ENCODE measurements around the gene TMEM163.

The TMEM163 gene

DNA sequence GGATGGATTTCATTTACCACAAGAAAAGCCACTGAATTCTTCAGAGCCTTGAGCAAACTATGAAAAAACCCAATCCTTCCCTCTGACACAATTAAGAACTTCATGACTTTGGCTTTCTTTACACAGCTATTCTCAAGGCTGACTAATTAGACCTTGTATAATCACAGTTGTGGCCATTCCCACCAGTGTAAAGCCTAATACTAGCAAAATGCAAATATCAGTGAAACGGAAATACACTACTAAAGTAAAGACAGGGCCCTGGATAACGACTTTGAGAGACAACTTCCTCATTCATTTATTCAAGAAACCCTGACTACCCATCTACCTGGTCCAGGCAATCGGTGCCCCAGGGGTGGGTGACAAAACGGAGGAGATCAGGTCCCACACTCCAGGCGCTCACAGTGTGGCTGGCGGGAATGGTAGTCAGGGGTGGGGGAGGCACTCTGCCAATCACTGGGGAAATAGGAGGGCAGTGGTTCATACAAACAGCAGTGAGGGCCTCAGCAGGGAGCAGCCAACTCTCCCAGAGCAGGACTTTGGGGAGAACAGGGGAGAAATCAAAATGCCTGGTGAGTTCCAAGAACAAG, 28.1 kb downstream of the TMEM163 start:
- no peak for DNase-seq

DNA sequence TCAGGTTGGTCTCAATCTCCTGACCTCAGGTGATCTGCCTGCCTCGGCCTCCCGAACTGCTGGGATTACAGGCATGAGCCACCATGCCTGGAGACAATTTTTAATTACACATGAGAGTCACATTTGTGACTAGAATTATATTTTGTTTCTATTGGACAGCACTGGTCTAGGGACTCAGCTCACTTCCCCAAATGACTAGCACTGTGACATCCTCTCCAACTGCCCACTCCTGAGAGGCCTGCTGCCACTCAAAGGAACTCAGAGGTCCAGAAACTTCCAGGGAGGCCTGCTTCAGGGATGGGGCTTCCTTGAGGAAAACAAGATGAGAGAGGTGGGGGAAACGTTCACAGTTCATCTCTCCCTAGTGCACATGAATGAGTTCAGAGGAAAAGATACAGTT, 29.5 kb downstream of the TMEM163 start:
- no peak for DNase-seq

DNA sequence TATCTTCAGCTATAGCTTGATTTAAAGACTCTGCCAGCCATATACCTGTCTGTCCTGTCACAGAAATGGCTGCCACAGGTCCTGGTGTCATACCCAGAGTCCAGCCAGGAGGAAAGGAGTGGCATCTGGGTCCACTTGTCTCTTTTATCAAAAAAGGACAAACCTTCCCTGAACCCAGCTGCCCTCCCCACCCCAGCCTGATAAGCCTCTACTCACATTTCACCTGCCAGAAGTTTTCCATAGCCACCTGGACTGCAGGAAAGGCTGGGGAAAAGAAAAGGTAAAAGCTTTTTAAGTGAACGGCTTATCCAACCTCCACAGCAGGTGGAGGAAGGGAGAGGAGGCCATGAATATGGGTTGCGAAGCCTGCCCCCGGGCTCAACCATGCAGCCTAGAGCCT, 32.8 kb downstream of the TMEM163 start:
- no peak for DNase-seq

DNA sequence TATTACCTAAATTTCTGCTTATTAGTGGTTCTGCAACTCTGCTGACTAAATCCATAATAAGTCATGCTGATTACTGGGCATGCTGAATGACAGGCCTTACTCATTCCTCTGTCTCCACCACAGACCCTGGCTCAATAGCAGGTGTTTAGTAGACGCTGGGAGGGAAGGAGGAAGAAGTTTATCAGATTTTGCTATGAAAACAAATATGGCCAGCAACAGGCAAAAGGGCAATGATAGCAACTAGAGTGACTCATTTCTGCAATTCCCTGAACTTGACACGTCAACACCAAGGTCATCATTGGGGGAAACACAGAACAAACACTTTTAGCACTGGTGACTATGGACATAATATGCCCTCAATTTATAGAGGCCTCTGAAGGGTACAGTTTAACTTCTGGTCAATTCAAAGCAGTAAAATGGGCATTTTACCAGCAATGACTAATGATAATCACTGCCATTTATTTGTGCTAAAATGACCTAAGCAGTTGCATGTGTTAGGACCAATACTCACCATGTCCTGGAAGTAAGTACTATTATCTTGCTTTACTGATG, 35.2 kb downstream of the TMEM163 start:
- no peak for DNase-seq

DNA sequence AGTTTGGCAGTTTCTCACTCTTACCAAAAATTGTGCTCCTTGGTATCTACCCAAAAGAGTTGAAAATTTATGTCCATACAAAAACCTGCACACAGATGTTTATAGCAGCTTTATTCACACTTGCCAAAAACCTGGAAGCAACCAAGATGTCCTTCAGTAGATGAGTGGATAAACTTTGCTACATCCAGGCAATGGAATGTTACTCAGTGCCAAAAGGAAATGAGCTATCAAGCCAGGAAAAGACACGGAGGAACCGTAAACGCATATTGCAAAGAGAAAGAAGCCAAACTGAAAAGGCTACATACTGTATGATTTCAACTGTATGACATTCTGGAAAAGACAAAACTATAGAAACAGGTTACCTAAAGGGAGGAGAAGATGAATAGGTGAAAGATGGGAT, 36.1 kb downstream of the TMEM163 start:
- DNase-seq: no peak

DNA sequence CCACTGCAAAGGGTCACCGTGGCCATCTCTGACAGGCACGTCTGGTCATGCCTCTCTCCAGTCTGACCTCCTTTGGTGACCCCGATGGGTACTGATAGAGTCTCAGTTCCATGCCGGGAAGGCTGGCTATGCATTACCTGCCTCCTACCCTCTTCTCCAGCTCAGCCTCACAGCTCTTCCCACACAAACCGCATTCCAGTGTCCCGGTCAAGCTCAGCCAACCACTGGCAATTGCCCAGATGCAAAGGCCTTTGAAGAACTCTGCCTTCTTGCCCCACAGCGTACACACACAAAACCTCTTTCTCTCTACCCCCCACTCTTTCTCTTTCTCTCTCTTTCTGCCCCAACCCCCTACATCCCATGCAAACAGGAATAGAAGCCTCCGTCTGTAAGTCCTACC, 37.6 kb downstream of the TMEM163 start:
- DNase-seq: no peak

DNA sequence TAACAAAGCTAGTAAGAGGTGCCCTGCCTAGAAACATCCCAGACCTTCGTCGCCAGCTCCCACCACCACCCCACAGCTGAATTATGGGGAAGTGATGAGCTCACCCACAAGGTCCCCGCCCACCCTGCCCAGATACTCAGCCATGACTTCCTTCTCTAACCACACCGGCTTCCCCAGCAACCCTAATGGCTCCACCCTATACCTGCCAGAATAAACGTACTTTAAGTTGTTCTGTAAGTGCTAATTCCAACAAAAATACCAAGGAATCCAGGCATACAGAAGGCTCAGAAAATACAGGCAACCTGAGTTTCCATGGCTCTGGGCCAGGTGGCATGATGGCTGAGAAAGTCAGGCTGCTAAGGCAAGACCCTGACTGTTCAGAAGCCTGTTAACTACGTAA, 39.1 kb downstream of the TMEM163 start:
- DNase-seq: no peak

DNA sequence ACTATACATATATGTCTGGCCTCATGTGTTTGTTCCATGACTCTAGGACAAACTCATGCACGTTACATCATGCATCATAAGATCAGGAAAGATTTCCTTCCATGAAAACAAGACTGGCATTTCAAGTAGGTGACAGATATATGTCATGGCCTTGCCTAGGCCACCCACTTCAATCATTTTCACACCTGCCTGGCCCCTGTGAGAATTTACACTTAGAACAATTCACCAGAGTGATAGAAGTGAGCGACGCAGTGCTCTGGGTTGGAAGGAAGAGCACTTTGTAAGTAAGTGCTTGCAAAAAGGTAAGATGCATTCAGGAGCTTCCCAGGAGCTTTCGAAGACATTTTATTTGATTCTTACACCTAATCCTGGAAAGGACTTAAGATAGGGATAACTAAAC, 39.5 kb downstream of the TMEM163 start:
- DNase-seq: no peak

DNA sequence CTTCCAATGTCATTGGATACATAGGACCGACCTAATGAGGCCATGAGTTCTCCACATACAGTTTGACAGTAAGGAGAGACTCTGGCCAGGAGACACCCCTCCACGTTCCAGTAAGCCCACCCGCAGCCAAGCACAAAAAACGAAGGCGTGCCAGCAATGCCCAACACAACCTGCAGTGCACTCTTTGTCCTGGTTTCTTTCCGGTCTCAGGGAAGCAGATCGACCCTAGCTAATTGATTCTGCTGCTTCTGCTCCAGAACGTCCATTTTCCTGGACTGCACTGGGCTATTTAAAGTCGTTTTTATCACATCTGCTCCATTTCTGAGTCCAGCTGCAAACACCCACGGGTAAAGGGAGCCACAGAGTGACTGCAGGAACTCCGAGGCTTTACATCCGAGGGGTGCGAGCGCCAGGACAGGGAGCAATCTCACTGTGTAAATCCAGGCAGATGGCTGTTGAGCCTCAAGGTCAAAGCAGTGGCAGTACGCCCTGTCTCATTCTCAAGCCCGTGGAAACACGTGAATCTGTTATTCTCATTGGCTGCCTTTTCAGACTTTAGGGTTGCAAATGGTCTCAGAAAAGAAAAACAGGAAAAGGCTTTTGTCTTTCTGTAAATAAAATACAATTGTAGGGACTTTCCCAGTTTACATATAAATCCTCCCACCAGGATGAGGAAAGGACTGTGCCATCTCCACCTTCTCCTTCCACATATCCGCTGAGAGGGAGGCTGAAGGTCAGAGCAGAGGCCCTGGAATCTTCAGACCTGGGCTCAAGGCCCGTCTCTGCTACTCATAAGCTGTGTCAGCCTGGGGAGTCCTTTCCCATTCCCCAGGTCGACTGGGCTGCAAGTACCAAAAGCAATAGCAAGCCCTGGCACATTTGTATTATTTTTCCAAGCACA, 40.7 kb downstream of the TMEM163 start:
- no peak for DNase-seq

DNA sequence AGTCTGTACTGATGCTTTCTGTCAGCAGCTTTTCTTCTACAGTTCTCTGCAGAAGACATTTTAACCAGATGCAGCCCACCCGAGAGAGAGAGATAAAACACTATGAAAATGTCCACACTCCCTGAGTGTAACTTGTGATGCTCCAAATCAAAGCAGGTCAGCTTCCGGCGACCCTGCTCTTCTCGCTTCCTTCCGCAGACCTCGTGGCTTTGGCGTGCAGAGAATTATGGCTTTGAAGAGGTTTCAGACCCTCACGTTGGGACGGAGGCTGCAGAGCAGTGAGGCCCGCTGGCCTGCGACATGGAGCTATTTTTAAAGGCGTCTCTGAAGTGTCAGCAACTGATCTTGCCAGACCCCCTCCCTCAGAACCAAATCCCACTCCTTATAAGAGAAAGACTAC, 41.8 kb downstream of the TMEM163 start:
- no peak for DNase-seq

DNA sequence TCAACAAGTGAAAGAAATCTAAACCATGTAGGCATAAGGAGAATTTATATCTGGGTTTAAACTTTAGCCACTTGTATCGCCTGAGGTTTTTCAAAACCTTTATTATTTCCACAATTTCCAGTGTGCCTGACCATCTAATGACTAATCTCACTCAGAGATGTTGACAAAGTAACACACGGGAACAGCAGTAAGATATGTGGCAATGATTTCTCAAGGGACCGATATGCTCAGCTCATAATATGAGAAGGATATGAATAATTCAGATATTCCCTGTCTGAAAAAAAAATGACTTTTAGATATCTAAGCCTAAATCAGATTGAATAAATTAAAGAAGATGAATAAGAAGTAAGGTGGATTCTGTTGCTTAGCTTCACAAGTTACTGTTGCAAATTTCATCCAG, 43.5 kb downstream of the TMEM163 start:
- no peak for DNase-seq

DNA sequence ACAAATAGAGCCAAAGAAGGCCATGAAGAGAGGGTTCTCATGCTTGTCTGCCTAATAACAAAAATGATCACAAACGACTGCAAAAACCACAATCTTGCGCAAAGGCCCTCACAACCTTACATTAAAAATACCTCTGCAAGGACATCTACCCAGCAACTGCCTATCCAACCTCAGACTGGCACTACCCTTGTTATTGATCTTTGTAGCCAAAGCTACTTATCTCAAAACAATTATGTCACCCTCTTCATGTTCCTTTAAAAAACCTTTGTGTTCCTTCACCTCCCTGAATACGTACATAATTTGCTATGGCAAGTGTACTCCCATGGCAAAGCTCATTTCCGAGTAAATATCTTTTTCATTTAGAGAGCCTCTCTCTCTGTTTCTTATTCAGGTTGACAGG, 44.1 kb downstream of the TMEM163 start:
- DNase-seq: no peak

DNA sequence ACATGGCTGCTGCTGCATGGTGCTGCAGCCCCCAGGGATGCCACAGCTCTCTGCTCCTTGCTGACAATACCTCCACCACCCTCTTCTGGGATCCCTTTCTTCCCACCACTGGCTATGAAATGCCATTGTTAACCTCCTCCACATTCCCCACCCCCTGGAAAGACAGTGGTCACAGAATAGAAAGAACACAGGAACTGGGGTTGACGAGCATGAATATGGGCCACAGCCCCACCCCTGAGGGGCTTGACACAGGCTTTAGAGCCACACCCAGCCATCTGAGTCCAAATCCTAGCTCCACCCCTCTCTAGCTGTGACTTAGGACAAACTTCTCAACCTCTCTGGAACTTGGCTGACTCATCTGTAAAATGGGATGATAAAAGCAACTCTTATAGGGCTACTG, 47.3 kb downstream of the TMEM163 start:
- DNase-seq: no peak

DNA sequence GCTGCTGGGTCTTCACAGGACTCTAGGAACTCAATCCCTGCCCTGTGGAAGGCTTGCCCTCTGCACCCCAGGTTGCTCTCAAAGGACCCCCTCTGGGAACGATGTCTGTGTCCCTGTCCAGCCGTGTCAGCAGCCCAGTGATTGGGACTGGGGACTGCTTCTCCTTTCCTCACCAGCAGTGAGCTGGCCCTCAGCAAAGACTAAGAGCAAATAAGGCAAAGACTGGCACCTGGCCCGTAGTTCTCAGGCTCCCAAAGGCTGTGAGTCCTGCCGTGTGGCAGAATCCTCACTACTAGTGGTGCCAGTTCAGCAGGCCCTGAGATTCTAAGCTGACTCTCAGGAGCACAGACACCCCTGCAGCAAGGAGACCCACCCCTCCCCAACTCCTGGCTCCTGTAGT, 47.8 kb downstream of the TMEM163 start:
- no peak for DNase-seq

DNA sequence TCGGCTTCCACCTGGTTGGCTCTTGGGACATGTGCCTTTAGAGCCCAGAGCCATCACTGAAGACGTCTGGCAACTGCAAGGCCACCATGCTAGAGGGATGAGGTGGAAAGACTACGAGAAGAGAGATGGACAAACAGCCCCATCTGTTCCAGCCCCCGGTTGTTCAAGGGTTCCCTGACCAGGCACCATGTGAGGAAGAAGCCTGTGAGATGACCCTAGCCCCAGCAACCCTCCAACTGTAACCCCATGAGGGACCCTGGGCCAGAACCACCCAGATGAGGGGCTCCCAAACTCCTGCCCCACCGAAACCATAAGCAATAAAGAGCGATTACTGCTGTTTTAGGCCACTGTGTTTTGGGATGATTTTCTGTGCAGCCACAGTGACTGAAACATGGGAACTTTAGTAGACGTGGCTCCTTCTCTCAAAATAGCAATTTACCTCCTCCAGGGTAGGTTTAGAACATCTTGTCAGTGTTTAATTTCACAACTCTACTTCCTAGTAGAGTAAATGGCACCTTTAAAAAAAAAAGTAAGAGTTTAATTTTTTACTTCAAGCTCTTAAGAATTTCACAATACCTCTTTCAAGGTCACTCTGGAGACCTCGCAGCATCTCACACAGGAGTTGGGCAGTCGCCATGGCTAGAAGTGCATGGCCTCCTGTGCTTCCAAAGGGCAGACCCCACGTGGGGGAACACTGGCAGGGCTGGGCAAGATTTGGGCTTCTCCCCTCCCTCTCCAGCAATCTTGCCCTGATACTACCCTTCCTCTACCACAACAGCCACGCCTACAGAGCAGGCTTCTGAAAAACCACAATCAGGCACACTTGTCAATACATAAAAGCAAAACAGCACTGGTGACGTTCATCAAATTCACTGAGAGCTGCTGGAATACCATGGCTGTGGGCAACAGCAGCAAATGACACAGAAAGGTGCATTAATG, 48.8 kb downstream of the TMEM163 start:
- no peak for DNase-seq

DNA sequence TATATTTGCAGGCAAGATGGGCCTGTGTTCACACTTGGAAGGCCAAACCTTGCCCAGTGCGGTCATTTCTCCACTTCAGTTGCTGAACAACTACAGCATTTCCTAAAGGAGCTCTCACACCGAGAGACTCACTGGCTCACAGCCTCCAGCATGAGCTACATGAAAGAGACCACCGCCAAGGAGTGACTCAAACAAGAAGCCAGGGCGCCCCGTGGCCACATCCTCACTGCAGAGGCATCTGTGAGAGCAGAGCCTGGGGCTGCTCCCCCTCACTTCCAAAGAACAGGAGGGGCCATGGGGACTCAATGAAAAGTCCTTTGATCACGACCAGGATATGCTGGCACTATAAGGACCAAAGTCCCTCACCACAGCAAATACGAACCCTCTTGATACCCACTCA, 50.0 kb downstream of the TMEM163 start:
- DNase-seq: no peak

DNA sequence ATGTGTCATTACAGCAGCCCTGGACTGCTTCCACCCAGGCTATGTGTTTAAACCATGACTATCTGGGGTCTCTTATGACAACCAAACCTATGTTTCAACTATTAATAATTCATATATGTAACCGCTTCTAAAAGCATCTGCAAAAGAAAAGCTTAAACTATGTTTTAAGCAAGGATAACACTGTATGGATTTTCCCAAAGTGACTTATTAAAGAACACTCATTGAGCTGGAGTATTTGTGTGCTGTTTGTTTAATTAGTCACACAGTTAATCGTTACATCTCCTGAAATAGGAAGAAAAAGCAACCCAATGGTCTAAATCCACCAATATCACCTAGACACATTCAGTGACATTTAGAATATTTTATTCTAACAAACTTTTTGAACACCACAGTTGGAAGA, 51.3 kb downstream of the TMEM163 start:
- DNase-seq: no peak

DNA sequence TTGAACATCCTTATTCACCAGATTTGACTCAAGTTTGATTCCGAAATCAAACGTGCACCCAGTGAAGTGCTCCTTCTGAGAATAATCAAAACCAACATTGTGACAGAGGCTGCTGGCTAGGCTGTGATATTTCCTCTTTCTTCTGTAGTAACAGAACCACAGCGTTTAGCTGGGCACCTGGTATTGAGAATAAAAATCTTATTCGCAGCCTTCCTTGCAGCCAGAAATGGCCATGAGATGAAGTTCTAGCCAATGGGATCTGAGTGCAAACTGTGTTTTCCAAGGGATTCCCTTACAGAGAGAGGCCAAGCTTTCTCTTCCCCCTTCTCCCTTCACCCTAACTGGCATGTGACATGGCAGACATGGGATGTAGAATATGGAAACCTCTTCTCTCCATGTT, 51.7 kb downstream of the TMEM163 start:
- no peak for DNase-seq

DNA sequence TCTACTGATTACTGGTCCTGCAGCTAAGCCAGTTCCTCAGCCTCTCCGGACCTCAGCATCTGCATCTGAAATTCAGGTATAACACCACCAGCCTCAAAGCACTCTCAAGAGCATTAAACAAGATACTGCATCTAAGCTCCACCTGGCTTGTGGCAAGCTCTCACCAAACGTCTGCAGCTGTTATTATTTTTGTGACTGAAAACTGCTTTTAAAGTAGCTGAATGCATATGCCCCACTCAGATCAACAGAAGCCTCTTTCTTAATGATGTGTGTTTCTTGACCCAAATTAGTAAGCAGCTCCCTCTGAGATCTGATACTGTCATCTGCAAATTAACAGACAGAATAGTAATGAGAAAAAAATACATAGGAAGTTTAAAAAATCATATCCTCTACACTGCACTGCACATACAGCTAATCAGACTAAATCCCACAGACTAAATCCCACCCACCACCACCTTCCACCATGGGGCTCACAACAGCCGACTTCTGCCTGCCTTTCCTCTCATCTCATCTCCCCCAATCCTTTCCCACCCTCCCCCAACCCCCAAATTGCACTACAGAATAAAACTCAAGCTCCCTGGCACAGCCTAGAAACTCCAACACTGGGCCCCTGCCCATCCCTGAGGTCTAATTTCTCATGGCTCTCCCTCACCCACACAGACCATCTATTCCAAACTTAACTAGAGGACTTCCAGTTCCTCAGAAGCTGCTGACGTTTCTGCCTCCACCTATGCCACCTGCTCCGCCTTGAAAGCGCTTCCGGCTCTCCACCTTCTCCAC, 52.9 kb downstream of the TMEM163 start:
- no peak for DNase-seq

DNA sequence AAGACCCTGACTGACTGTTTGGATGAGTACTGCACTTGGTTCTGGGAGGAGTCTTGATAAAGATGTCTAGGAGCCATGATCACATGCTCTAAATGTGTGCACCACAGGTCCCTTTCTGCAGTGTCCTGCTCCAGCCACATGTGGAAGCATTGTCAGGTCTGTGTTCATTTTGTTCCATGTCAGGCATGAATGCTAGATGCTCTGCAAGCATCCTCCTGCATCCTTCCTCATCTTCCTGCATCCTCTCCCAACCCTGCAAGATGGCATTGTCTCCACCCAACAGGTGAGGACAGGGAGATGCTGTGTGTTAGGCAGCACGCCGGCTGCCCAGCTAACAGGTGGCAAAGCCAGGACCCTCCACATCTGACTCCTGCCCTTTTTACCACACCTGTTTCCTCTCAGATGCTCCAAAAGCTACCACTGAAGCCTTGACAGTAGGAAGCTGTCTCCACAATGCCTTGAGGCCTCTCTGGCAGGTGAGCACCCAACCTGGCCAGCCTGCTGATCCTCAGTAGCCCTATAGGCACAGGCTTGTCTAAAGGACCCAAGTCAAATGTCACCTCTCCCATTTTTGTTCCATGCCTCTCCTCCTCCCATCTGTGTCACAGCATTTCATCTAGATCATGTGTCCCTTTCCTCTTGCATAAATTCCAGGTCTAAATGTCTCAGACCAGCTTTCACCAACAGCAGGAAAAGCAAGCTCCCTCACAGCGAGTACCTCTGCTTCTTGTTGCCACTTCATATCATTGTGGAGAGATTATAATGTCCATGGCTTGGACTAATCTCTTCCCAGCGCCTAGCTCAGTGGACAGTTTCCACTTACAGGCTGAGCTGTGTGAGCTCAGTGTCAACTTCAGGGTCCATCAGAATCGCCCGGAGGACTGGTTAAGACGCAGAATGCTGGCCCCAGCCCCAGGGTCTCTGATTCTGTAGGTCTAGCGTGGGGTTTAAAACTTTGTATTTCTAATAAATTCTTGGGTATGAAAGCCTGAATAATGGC, 55.0 kb downstream of the TMEM163 start:
- DNase-seq: no peak

DNA sequence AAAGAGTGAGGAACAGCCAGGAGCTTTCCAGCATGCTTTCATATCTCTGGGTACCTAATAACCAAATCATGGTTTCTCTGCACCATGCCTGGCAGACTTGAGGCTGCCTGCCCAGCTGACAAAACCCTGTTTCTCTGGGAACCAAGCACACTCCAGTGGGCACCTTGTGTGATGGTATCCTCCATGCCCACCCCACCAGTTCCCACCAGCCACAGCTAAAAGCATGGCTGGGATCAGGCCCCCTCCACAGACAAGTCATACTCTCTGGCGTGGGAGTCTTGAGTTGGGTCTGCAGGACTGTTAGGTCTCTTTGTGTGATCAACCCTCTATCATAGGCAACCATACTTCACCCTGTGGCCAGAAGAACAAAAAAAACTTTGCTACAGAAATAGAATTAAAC, 56.0 kb downstream of the TMEM163 start:
- DNase-seq: no peak
